Measurements from ENCODE around the gene SYNE2.

Gene SYNE2

DNA sequence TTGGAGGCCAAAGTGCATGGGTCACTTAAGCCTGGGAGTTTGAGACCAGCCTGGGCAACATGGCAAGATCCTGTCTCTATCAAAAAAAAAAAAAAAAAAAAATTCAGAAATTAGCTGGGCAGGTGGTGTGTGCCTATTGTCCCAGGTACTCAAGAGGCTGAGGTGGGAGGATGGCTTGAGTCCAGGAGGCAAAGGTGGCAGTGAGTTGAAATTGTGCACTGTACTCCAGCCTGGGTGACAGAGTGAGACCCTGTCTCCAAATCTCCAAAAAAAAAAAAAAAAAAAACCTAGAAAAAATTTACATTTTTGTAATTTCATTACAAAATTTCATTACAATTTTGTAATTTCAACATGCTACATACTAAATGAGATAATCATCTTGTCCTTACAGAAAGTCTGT, 42.7 kb downstream of the SYNE2 start:
- Histone ChIP-seq H3K4me3 (replicated peaks; ENCODE audit: insufficient read depth, low read length) (no peak overlapping the region), H3K27ac (replicated peaks) (no peak overlapping the region), H3K27me3 (ENCODE audit: insufficient read depth, poor library complexity, severe bottlenecking) (peaks cover 47% of the 10 kb centered on the region)
- no peak for TF ChIP-seq SPI1 (IDR thresholded peaks at IDR 0.05; ENCODE audit: borderline replicate concordance, low read depth)
- no peak for TF ChIP-seq GABPA (IDR thresholded peaks at IDR 0.05; ENCODE audit: low read depth)
- TF ChIP-seq, protein P1, sequence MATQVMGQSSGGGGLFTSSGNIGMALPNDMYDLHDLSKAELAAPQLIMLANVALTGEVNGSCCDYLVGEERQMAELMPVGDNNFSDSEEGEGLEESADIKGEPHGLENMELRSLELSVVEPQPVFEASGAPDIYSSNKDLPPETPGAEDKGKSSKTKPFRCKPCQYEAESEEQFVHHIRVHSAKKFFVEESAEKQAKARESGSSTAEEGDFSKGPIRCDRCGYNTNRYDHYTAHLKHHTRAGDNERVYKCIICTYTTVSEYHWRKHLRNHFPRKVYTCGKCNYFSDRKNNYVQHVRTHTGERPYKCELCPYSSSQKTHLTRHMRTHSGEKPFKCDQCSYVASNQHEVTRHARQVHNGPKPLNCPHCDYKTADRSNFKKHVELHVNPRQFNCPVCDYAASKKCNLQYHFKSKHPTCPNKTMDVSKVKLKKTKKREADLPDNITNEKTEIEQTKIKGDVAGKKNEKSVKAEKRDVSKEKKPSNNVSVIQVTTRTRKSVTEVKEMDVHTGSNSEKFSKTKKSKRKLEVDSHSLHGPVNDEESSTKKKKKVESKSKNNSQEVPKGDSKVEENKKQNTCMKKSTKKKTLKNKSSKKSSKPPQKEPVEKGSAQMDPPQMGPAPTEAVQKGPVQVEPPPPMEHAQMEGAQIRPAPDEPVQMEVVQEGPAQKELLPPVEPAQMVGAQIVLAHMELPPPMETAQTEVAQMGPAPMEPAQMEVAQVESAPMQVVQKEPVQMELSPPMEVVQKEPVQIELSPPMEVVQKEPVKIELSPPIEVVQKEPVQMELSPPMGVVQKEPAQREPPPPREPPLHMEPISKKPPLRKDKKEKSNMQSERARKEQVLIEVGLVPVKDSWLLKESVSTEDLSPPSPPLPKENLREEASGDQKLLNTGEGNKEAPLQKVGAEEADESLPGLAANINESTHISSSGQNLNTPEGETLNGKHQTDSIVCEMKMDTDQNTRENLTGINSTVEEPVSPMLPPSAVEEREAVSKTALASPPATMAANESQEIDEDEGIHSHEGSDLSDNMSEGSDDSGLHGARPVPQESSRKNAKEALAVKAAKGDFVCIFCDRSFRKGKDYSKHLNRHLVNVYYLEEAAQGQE (IDR thresholded peaks at IDR 0.05; ENCODE audit: insufficient replicate concordance, low read depth) = no peak
- TF ChIP-seq POLR2AphosphoS5 (IDR thresholded peaks at IDR 0.05; ENCODE audit: low read depth) = no peak
- TF ChIP-seq, protein P2, sequence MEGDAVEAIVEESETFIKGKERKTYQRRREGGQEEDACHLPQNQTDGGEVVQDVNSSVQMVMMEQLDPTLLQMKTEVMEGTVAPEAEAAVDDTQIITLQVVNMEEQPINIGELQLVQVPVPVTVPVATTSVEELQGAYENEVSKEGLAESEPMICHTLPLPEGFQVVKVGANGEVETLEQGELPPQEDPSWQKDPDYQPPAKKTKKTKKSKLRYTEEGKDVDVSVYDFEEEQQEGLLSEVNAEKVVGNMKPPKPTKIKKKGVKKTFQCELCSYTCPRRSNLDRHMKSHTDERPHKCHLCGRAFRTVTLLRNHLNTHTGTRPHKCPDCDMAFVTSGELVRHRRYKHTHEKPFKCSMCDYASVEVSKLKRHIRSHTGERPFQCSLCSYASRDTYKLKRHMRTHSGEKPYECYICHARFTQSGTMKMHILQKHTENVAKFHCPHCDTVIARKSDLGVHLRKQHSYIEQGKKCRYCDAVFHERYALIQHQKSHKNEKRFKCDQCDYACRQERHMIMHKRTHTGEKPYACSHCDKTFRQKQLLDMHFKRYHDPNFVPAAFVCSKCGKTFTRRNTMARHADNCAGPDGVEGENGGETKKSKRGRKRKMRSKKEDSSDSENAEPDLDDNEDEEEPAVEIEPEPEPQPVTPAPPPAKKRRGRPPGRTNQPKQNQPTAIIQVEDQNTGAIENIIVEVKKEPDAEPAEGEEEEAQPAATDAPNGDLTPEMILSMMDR (IDR thresholded peaks at IDR 0.05; ENCODE audit: insufficient read depth, low read length) = no peak
- no peak for DNase-seq (ENCODE audit: low read depth in 1 of 2, low spot score in 1 of 2)

DNA sequence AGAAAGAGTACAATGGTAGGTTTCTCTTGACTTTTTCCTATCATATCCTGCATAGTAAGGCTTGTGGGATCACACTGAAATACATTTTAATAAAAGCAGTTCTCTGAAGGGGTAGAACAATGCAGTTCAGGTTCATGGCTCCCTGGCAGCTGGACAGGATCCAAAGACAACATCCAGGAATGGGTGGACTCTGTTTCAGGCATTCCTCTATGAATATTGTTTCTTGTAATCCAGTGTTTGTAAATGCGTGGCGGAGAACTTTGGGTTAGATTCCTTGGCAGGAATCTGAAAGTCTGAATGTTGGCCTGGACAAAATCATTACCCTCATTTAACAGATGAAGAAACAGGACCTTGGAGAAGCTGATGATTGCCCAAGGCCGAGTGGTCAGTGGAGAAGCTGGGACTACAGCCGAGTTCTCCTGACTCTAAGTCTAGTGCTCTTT, 43.5 kb downstream of the SYNE2 start:
- Histone ChIP-seq H3K4me3 (replicated peaks; ENCODE audit: insufficient read depth, low read length) (no peak overlapping the region), H3K27ac (replicated peaks) (no peak overlapping the region), H3K27me3 (ENCODE audit: insufficient read depth, poor library complexity, severe bottlenecking) (peaks cover 42% of the 10 kb centered on the region)
- TF ChIP-seq, protein P1 (IDR thresholded peaks at IDR 0.05; ENCODE audit: insufficient replicate concordance, low read depth) = no peak
- TF ChIP-seq, protein P2 (IDR thresholded peaks at IDR 0.05; ENCODE audit: insufficient read depth, low read length) = no peak
- TF ChIP-seq SPI1 (IDR thresholded peaks at IDR 0.05; ENCODE audit: borderline replicate concordance, low read depth) (no peak), GABPA (IDR thresholded peaks at IDR 0.05; ENCODE audit: low read depth) (no peak), POLR2AphosphoS5 (IDR thresholded peaks at IDR 0.05; ENCODE audit: low read depth) (no peak)
- no peak for DNase-seq (ENCODE audit: low read depth in 1 of 2, low spot score in 1 of 2)

DNA sequence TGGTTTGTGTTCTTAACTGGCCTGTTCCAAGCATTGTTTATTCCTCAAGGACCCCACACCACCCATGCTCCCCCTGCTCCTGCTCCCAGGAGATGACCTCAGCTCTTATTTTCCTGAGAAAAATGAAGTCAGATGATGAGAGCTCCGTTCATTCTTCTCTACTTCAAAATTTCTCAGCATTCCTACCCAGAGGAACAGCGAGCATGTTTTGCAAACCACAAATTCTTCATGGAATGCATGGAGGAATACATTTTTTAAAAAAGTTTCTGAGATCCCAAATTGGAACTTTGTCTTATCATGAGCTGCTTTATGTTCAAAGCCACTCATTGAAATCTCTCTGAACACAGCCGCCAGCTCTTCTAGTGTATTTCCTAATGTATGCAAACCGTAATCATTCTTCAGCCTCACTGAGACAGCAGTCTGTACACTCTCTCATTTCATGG, 44.9 kb downstream of the SYNE2 start:
- H3K4me3 ChIP-seq (replicated peaks; ENCODE audit: insufficient read depth, low read length) = no peak overlapping the region
- no peak for DNase-seq (ENCODE audit: low read depth in 1 of 2, low spot score in 1 of 2)
- no peak overlapping the region for H3K27ac ChIP-seq (replicated peaks)
- peaks cover 31% of the 10 kb centered on the region for H3K27me3 ChIP-seq (ENCODE audit: insufficient read depth, poor library complexity, severe bottlenecking)
- no peak for TF ChIP-seq POLR2AphosphoS5 (IDR thresholded peaks at IDR 0.05; ENCODE audit: low read depth)
- TF ChIP-seq, protein P2 (IDR thresholded peaks at IDR 0.05; ENCODE audit: insufficient read depth, low read length) = no peak
- TF ChIP-seq, protein P1 (IDR thresholded peaks at IDR 0.05; ENCODE audit: insufficient replicate concordance, low read depth) = no peak
- no peak for TF ChIP-seq SPI1 (IDR thresholded peaks at IDR 0.05; ENCODE audit: borderline replicate concordance, low read depth)
- no peak for TF ChIP-seq GABPA (IDR thresholded peaks at IDR 0.05; ENCODE audit: low read depth)

Data from HL-60 (cell line).